Breast epithelium (tissue), 4 donors: Measurements from ENCODE around the gene ANO2. TPM values are rescaled to one million over a fixed set of nuclear protein-coding genes. Genes with fewer than 3 reads are reported as not detected.

ENCODE experiments used
- DNase-seq, 2 donors: peaks; one replicate each; pipeline ENCODE4 v3.0.0-alpha.2; 2019; ENCODE audit warnings: low spot score in 2 of 2
- H3K27ac ChIP-seq, 2 donors: fragments of 200-600 bp; sonication (generic) in 1 of 2; one replicate each; pipeline ENCODE4 v1.5.1; 2016 to 2019; ENCODE audit warnings: mild to moderate bottlenecking in 1 of 2
- H3K27me3 ChIP-seq, 2 donors: fragments of 200-600 bp; sonication (generic) in 1 of 2; one replicate each; pipeline versions ENCODE4 v1.5.1 to v1.6.0; 2017 to 2019; ENCODE audit warnings: control low read depth in 1 of 2, mild to moderate bottlenecking in 1 of 2
- H3K36me3 ChIP-seq: fragments of 200-600 bp; one replicate; pipeline ENCODE4 v1.5.1; 2019
- H3K4me1 ChIP-seq, 2 donors: fragments of 200-600 bp; sonication (generic); one replicate each; pipeline ENCODE4 v1.5.1; 2016 to 2019; ENCODE audit warnings: control low read depth in 1 of 2
- H3K4me3 ChIP-seq, 3 donors: fragments of 200-600 bp; sonication (generic); 1 replicate in 2 of 3; 2 replicates in 1 of 3; pipeline ENCODE4 v1.5.1; 2016 to 2019; ENCODE audit warnings: mild to moderate bottlenecking in 3 of 3, moderate library complexity in 2 of 3
- H3K9me3 ChIP-seq, 2 donors: fragments of 200-600 bp; sonication (generic) in 1 of 2; one replicate each; pipeline ENCODE4 v1.5.1; 2016 to 2019; ENCODE audit warnings: control low read depth in 1 of 2
- CTCF ChIP-seq, 3 donors: fragments of 450-650 bp; IDR thresholded peaks; one replicate each; pipeline ENCODE4 v1.5.1; 2016 to 2017; ENCODE audit warnings: antibody characterized with exemption in 3 of 3, mild to moderate bottlenecking in 3 of 3, moderate library complexity in 3 of 3
- POLR2A ChIP-seq: fragments of 450-650 bp; IDR thresholded peaks from one replicate; pipeline ENCODE4 v1.6.1; 2016; ENCODE audit warnings: antibody characterized with exemption, mild to moderate bottlenecking, moderate library complexity
- POLR2AphosphoS5 ChIP-seq, 3 donors: sonication (generic); formaldehyde crosslinking; IDR thresholded peaks; one replicate each; pipeline ENCODE4 v1.6.1; 2017; ENCODE audit warnings: antibody characterized with exemption in 3 of 3
- intact Hi-C: fragments of 100-400 bp; cut with DNase I; formaldehyde crosslinking; loops from one replicate; pipeline ENCODE4 v1.15.1; 2023; ENCODE audit warnings: low total_unique reads
- total RNA-seq, 3 donors: library from RNA; depleted of rRNA; stranded (reverse); fragments of >200 nt; gene quantifications; one replicate each; pipeline ENCODE4 v1.1.0, GENCODE V29; 2016

ANO2 gene
- total RNA-seq, 3 donors from 2014 or later = 5.0 to 33.1 (median 16.8) TPM

- TF ChIP-seq POLR2A = no peak
- no peak for TF ChIP-seq POLR2AphosphoS5 (IDR thresholded peaks at IDR 0.05)
- no peak for TF ChIP-seq CTCF (IDR thresholded peaks at IDR 0.05)
- intact Hi-C loops = no loop called here
- Histone ChIP-seq H3K27me3 (no peaks in the 10 kb centered on the region), H3K36me3 (no peaks in the 10 kb centered on the region), H3K4me3 (no peak overlapping the region), H3K9me3 (no peaks in the 10 kb centered on the region), H3K4me1 (no peaks in the 10 kb centered on the region), H3K27ac (no peak overlapping the region)
- no peak for DNase-seq
Observed at GRCh38 chr12:5868625-5869295, 76.3 kb downstream of the ANO2 start.

- intact Hi-C loops = no loop called here
Observed at GRCh38 chr12:5865397-5865796, 79.7 kb downstream of the ANO2 start.

GRCh38 chr12:5864972-5865371 is 80.1 kb downstream of the ANO2 start:
- H3K4me1 ChIP-seq = no peaks in the 10 kb centered on the region
- H3K36me3 ChIP-seq = no peaks in the 10 kb centered on the region
- intact Hi-C loops = no loop called here
- no peak overlapping the region for H3K4me3 ChIP-seq
- no peaks in the 10 kb centered on the region for H3K9me3 ChIP-seq
- TF ChIP-seq POLR2A = no peak
- TF ChIP-seq POLR2AphosphoS5 (IDR thresholded peaks at IDR 0.05) = no peak
- no peak for TF ChIP-seq CTCF (IDR thresholded peaks at IDR 0.05)
- no peaks in the 10 kb centered on the region for H3K27me3 ChIP-seq
- H3K27ac ChIP-seq = no peak overlapping the region
- no peak for DNase-seq

More at GRCh38 chr12:5865397-5865796, 79.7 kb downstream of the ANO2 start:
- H3K27ac ChIP-seq = no peak overlapping the region
- no peaks in the 10 kb centered on the region for H3K4me1 ChIP-seq
- H3K9me3 ChIP-seq = no peaks in the 10 kb centered on the region
- DNase-seq = no peak
- no peaks in the 10 kb centered on the region for H3K36me3 ChIP-seq
- TF ChIP-seq CTCF (IDR thresholded peaks at IDR 0.05) (no peak), POLR2A (no peak), POLR2AphosphoS5 (IDR thresholded peaks at IDR 0.05) (no peak)
- H3K4me3 ChIP-seq = no peak overlapping the region
- no peaks in the 10 kb centered on the region for H3K27me3 ChIP-seq

- Histone ChIP-seq H3K4me3 (no peak overlapping the region), H3K9me3 (no peaks in the 10 kb centered on the region), H3K27ac (no peak overlapping the region), H3K27me3 (no peaks in the 10 kb centered on the region), H3K36me3 (no peaks in the 10 kb centered on the region), H3K4me1 (no peaks in the 10 kb centered on the region)
- intact Hi-C loops = no loop called here
- no peak for TF ChIP-seq POLR2AphosphoS5 (IDR thresholded peaks at IDR 0.05)
- no peak for TF ChIP-seq CTCF (IDR thresholded peaks at IDR 0.05)
- no peak for TF ChIP-seq POLR2A
- no peak for DNase-seq
Observed at GRCh38 chr12:5864301-5864700, 80.8 kb downstream of the ANO2 start.

- Histone ChIP-seq H3K27me3 (no peaks in the 10 kb centered on the region), H3K27ac (no peak overlapping the region), H3K4me1 (no peaks in the 10 kb centered on the region), H3K36me3 (no peaks in the 10 kb centered on the region), H3K9me3 (no peaks in the 10 kb centered on the region), H3K4me3 (no peak overlapping the region)
- TF ChIP-seq POLR2A (no peak), POLR2AphosphoS5 (IDR thresholded peaks at IDR 0.05) (no peak), CTCF (IDR thresholded peaks at IDR 0.05) (no peak)
- intact Hi-C loops = no loop called here
- DNase-seq = no peak
Observed at GRCh38 chr12:5861416-5861815, 83.6 kb downstream of the ANO2 start.
